ENCODE data around the gene FOXC2.

DNA sequence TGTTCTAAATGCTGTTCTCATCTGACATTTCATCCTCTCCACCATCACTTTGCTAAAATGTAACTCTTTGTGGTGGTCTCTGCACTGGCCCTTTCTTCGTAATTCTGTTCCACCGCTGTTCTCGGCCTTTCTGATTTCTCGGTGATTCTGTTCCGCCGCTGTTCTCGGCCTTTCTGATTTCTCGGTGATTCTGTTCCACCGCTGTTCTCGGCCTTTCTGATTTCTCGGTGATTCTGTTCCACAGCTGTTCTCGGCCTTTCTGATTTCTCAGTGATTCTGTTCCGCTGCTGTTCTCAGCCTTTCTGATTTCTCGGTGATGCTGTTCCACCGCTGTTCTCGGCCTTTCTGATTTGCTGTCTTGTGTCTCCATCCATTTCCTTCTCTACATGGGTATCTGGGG is 44.0 kb upstream of the FOXC2 start:
- TF ChIP-seq, protein P1, sequence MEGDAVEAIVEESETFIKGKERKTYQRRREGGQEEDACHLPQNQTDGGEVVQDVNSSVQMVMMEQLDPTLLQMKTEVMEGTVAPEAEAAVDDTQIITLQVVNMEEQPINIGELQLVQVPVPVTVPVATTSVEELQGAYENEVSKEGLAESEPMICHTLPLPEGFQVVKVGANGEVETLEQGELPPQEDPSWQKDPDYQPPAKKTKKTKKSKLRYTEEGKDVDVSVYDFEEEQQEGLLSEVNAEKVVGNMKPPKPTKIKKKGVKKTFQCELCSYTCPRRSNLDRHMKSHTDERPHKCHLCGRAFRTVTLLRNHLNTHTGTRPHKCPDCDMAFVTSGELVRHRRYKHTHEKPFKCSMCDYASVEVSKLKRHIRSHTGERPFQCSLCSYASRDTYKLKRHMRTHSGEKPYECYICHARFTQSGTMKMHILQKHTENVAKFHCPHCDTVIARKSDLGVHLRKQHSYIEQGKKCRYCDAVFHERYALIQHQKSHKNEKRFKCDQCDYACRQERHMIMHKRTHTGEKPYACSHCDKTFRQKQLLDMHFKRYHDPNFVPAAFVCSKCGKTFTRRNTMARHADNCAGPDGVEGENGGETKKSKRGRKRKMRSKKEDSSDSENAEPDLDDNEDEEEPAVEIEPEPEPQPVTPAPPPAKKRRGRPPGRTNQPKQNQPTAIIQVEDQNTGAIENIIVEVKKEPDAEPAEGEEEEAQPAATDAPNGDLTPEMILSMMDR (IDR thresholded peaks at IDR 0.05; ENCODE audit: low read depth, low read length) = no peak
- TF ChIP-seq EZH2phosphoT487 (IDR thresholded peaks at IDR 0.05; ENCODE audit: low read depth) = no peak

Measured in OCI-LY3 (cell line).